Neural cell (in vitro differentiated cells): ENCODE data around the gene CMTM7. TPM values are rescaled to one million over a fixed set of nuclear protein-coding genes. Genes with fewer than 3 reads are reported as not detected.

Experiments used
- H2AFZ ChIP-seq: fragments of 200-600, 300-800 bp; sonication (generic), shearing (Covaris generic); 2 replicates; pipeline ENCODE4 v1.6.0; 2014; ENCODE audit warnings: low read depth, mild to moderate bottlenecking, antibody characterized with exemption, low read length, moderate library complexity
- H3F3A ChIP-seq: fragments of 200-600 bp; shearing (Covaris generic); 2 replicates; pipeline ENCODE4 v1.6.1; 2016; ENCODE audit warnings: mild to moderate bottlenecking, moderate library complexity, mixed read lengths, antibody characterized with exemption, low read length; ENCODE audit not compliant: insufficient read depth, poor library complexity, severe bottlenecking
- H3K27ac ChIP-seq: fragments of 200-600, 300-800 bp; sonication (generic), shearing (Covaris generic); 2 replicates; pipeline ENCODE4 v1.5.1; 2014; ENCODE audit warnings: mild to moderate bottlenecking, low read length, moderate library complexity
- H3K27me3 ChIP-seq: fragments of 300-800, 200-600 bp; sonication (generic), shearing (Covaris generic); 2 replicates; pipeline ENCODE4 v1.6.0; 2014; ENCODE audit warnings: mild to moderate bottlenecking, low read depth, low read length, moderate library complexity; ENCODE audit not compliant: insufficient read depth
- H3K36me3 ChIP-seq: fragments of 300-800, 200-600 bp; sonication (generic), shearing (Covaris generic); 2 replicates; pipeline ENCODE4 v1.5.1; 2014; ENCODE audit warnings: mild to moderate bottlenecking, antibody characterized with exemption, low read length, moderate library complexity; ENCODE audit not compliant: insufficient read depth
- H3K4me2 ChIP-seq: fragments of 300-800, 200-600 bp; sonication (generic), shearing (Covaris generic); 2 replicates; pipeline ENCODE4 v1.6.0; 2014; ENCODE audit warnings: mild to moderate bottlenecking, low read length
- H3K4me3 ChIP-seq: fragments of 300-800, 200-600 bp; sonication (generic), shearing (Covaris generic); 2 replicates; pipeline ENCODE4 v1.5.1; 2014; ENCODE audit warnings: mild to moderate bottlenecking, low read length, moderate library complexity
- H3K79me2 ChIP-seq: fragments of 200-600 bp; shearing (Covaris generic); replicated peaks from 2 replicates; pipeline ENCODE4 v1.6.0; 2014; ENCODE audit warnings: mild to moderate bottlenecking, low read length, moderate library complexity; ENCODE audit not compliant: insufficient read depth
- H3K9ac ChIP-seq: fragments of 300-800, 200-600 bp; sonication (generic), shearing (Covaris generic); 2 replicates; pipeline ENCODE4 v1.6.1; 2016; ENCODE audit warnings: mild to moderate bottlenecking, low read length, mixed read lengths
- H3K9me2 ChIP-seq: fragments of 200-600 bp; shearing (Covaris generic); 2 replicates; pipeline ENCODE4 v1.6.1; 2016; ENCODE audit warnings: mild to moderate bottlenecking, low read length, mixed read lengths; ENCODE audit not compliant: insufficient read depth
- H3K9me3 ChIP-seq: fragments of 200-600, 300-800 bp; sonication (generic), shearing (Covaris generic); 2 replicates; pipeline ENCODE4 v1.6.1; 2016; ENCODE audit warnings: mild to moderate bottlenecking, mixed run types, low read length, moderate library complexity, mixed read lengths
- H4K20me1 ChIP-seq: fragments of 200-600 bp; shearing (Covaris generic); 2 replicates; pipeline ENCODE4 v1.6.1; 2016; ENCODE audit warnings: mild to moderate bottlenecking, mixed run types; ENCODE audit not compliant: insufficient read depth
- EP300 ChIP-seq: fragments of 450-650 bp; conservative IDR thresholded peaks from 2 replicates; pipeline ENCODE4 v1.6.1; 2014; ENCODE audit warnings: antibody characterized with exemption, mild to moderate bottlenecking, moderate library complexity; ENCODE audit not compliant: poor library complexity, severe bottlenecking
- EZH2 ChIP-seq: fragments of 200-600, 300-800 bp; shearing (Covaris generic), sonication (generic); IDR thresholded peaks from 2 replicates; pipeline ENCODE4 v1.6.1; 2014; ENCODE audit warnings: antibody characterized with exemption, low read length, borderline replicate concordance, mild to moderate bottlenecking; ENCODE audit not compliant: insufficient read depth, poor library complexity, severe bottlenecking
- MXI1 ChIP-seq: fragments of 450-650 bp; conservative IDR thresholded peaks from 2 replicates; pipeline ENCODE4 v1.6.1; 2014; ENCODE audit warnings: antibody characterized with exemption, mild to moderate bottlenecking; ENCODE audit not compliant: poor library complexity, severe bottlenecking
- POLR2AphosphoS5 ChIP-seq: IDR thresholded peaks from 2 replicates; pipeline ENCODE4 v1.6.1; 2012
- RAD21 ChIP-seq: fragments of 450-650 bp; conservative IDR thresholded peaks from 2 replicates; pipeline ENCODE4 v1.6.1; 2014; ENCODE audit warnings: antibody characterized with exemption, mild to moderate bottlenecking, moderate library complexity
- SMC3 ChIP-seq: fragments of 450-650 bp; conservative IDR thresholded peaks from 2 replicates; pipeline ENCODE4 v1.6.1; 2014; ENCODE audit warnings: antibody characterized with exemption, mild to moderate bottlenecking, moderate library complexity; ENCODE audit not compliant: poor library complexity
- TAF1 ChIP-seq: IDR thresholded peaks from 2 replicates; pipeline ENCODE4 v1.6.1; 2012; ENCODE audit warnings: low read depth
- polyA plus RNA-seq: library from polyadenylated mRNA; depleted of rRNA; stranded (reverse); fragments of >200 nt; gene quantifications from 2 replicates; pipeline ENCODE4 v1.2.3, GENCODE V29; 2014
- TF ChIP-seq, protein P1 (sequence below): IDR thresholded peaks from 2 replicates; pipeline ENCODE4 v1.6.1; 2012; ENCODE audit warnings: borderline replicate concordance
- TF ChIP-seq, protein P2 (sequence below): fragments of 450-650 bp; IDR thresholded peaks from 2 replicates; pipeline ENCODE4 v1.5.1; 2014; ENCODE audit warnings: antibody characterized with exemption, mild to moderate bottlenecking, moderate library complexity; ENCODE audit not compliant: poor library complexity, severe bottlenecking

Gene CMTM7
- polyA plus RNA-seq, 1 donor from 2014 or later: 0.57 TPM

DNA sequence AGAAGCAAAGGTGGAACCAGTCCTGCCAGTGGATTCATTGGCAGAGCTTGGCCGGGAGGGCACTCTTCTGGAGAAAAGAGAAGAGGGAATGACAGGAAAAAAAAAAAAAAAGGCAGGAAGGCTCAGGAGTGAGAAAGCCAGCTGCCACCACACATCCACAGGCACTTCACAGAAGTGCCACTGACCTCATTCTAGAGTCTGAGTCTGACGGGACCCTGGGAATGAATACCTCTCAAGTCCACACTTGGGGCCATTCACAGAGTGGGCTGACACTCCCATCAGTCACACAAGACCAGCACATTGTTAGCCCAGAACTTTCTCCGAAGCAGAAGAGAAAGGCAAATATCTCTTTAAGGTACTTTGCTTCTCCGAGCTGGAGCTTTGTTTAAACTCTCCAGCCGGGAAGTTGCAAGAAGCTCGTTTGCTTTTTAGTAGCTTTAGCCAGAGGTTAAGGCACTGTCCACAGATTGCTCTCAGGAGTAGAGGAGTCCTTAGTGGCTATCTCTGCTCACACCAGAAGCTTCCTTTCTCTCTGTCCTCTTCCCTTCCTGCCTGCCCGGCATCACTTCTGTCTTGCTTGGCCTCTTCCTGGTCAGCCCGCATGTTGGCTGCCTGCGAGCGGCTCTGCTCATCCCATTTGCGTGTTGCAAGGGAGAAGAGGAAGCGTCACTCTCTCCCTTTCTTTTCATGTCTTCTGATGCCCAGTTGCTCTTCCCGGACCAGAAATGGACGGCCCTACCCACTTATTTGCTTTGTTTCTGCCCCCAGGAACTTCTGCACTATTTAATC lies 57.2 kb downstream of the CMTM7 start:
- Histone ChIP-seq H3K9me3 (no peaks in the 10 kb centered on the region), H3K36me3 (no peaks in the 10 kb centered on the region), H4K20me1 (no peaks in the 10 kb centered on the region), H3F3A (no peaks in the 10 kb centered on the region), H3K9ac (no peak overlapping the region), H3K27me3 (no peaks in the 10 kb centered on the region), H3K79me2 (no peaks in the 10 kb centered on the region), H3K27ac (no peak overlapping the region), H3K9me2 (no peaks in the 10 kb centered on the region), H3K4me3 (no peak overlapping the region), H2AFZ (no peak overlapping the region), H3K4me2 (no peak overlapping the region)
- TF ChIP-seq SMC3 (no peak), POLR2AphosphoS5 (no peak), EZH2 (no peak), MXI1 (no peak), TAF1 (no peak), RAD21 (no peak), EP300 (no peak)
- TF ChIP-seq, protein P1, sequence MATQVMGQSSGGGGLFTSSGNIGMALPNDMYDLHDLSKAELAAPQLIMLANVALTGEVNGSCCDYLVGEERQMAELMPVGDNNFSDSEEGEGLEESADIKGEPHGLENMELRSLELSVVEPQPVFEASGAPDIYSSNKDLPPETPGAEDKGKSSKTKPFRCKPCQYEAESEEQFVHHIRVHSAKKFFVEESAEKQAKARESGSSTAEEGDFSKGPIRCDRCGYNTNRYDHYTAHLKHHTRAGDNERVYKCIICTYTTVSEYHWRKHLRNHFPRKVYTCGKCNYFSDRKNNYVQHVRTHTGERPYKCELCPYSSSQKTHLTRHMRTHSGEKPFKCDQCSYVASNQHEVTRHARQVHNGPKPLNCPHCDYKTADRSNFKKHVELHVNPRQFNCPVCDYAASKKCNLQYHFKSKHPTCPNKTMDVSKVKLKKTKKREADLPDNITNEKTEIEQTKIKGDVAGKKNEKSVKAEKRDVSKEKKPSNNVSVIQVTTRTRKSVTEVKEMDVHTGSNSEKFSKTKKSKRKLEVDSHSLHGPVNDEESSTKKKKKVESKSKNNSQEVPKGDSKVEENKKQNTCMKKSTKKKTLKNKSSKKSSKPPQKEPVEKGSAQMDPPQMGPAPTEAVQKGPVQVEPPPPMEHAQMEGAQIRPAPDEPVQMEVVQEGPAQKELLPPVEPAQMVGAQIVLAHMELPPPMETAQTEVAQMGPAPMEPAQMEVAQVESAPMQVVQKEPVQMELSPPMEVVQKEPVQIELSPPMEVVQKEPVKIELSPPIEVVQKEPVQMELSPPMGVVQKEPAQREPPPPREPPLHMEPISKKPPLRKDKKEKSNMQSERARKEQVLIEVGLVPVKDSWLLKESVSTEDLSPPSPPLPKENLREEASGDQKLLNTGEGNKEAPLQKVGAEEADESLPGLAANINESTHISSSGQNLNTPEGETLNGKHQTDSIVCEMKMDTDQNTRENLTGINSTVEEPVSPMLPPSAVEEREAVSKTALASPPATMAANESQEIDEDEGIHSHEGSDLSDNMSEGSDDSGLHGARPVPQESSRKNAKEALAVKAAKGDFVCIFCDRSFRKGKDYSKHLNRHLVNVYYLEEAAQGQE: no peak
- TF ChIP-seq, protein P2, sequence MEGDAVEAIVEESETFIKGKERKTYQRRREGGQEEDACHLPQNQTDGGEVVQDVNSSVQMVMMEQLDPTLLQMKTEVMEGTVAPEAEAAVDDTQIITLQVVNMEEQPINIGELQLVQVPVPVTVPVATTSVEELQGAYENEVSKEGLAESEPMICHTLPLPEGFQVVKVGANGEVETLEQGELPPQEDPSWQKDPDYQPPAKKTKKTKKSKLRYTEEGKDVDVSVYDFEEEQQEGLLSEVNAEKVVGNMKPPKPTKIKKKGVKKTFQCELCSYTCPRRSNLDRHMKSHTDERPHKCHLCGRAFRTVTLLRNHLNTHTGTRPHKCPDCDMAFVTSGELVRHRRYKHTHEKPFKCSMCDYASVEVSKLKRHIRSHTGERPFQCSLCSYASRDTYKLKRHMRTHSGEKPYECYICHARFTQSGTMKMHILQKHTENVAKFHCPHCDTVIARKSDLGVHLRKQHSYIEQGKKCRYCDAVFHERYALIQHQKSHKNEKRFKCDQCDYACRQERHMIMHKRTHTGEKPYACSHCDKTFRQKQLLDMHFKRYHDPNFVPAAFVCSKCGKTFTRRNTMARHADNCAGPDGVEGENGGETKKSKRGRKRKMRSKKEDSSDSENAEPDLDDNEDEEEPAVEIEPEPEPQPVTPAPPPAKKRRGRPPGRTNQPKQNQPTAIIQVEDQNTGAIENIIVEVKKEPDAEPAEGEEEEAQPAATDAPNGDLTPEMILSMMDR: no peak

DNA sequence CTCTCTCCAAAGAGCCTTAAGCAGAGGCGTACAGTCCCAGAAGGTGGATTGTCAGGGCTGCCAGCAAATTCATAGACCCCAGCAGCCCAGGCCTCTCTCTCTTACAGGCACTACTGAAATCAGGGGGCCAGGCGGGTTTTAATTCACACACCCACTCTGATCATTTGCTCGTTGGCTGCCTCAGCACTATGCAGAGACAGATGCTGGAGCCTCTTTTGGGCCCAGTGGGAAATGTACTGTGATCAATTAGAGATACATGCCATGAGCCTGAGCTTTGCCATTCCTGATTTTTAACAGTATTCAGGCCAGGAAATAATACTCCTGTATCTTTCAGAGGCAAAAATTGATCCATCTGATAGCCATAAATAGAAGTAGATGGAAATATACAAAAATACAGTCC lies 58.0 kb downstream of the CMTM7 start:
- H3K9me2 ChIP-seq: no peaks in the 10 kb centered on the region
- no peaks in the 10 kb centered on the region for H3K27me3 ChIP-seq
- no peak overlapping the region for H3K4me3 ChIP-seq
- H3K4me2 ChIP-seq: no peak overlapping the region
- no peaks in the 10 kb centered on the region for H3K79me2 ChIP-seq
- H3F3A ChIP-seq: no peaks in the 10 kb centered on the region
- no peaks in the 10 kb centered on the region for H4K20me1 ChIP-seq
- no peak overlapping the region for H2AFZ ChIP-seq
- TF ChIP-seq EP300 (no peak), SMC3 (no peak)
- TF ChIP-seq, protein P1: no peak
- H3K9ac ChIP-seq: no peak overlapping the region
- no peaks in the 10 kb centered on the region for H3K36me3 ChIP-seq
- no peak overlapping the region for H3K27ac ChIP-seq
- no peaks in the 10 kb centered on the region for H3K9me3 ChIP-seq
